K562 (cell line): Measurements from ENCODE around the gene CCDC7. TPM values are rescaled to one million over a fixed set of nuclear protein-coding genes. Genes with fewer than 3 reads are reported as not detected.

Experiments used
- CTBP1 ChIP-seq: fragments of 450-650 bp; IDR thresholded peaks from 2 replicates; pipeline ENCODE4 v1.6.1; 2016; ENCODE audit warnings: borderline replicate concordance
- EZH2 ChIP-seq: IDR thresholded peaks from 2 replicates; pipeline ENCODE4 v1.6.1; 2012; ENCODE audit warnings: low read depth, mild to moderate bottlenecking, inconsistent platforms, low read length, borderline replicate concordance
- FOXO4 ChIP-seq: fragments of 450-650 bp; formaldehyde crosslinking; IDR thresholded peaks from 2 replicates; pipeline ENCODE4 v1.4.0; 2020; ENCODE audit warnings: mild to moderate bottlenecking, moderate library complexity
- FUS ChIP-seq: fragments of 200-400 bp; formaldehyde crosslinking; optimal IDR thresholded peaks from 2 replicates; pipeline ENCODE3; 2017; ENCODE audit warnings: low read depth, low read length
- ZNF165 ChIP-seq: fragments of 250-450 bp; sonication (Bioruptor Pico); IDR thresholded peaks from 2 replicates; pipeline ENCODE4 v1.4.0; 2020; ENCODE audit warnings: borderline replicate concordance
- ZNF407 ChIP-seq: fragments of 450-650 bp; IDR thresholded peaks from 2 replicates; pipeline ENCODE4 v1.6.1; 2016; ENCODE audit warnings: low read depth
- ZNF561 ChIP-seq: fragments of 450-650 bp; formaldehyde crosslinking; conservative IDR thresholded peaks from 2 replicates; pipeline ENCODE4 v1.4.0; 2020; ENCODE audit warnings: mild to moderate bottlenecking, moderate library complexity
- polyA plus RNA-seq, 8 experiments: library from polyadenylated mRNA; depleted of rRNA in 4 of 8; stranded (reverse) in 5 of 8; unstranded in 3 of 8; fragments of >200 nt; fragmentation: Nextera tagmentation in 2 of 8; fragmentation: Illumina TruSeq in 1 of 8; extraction: Ambion mirVana in 2 of 8; extraction: Trizol in 1 of 8; gene quantifications; 2 replicates each; pipeline versions ENCODE4 v1.2.1 to v1.2.3, GENCODE V29; 2011 to 2014; ENCODE audit warnings: inconsistent platforms in 1 of 8, missing spikeins in 1 of 8
- total RNA-seq, 7 experiments: library from RNA; depleted of rRNA in 6 of 7; stranded (reverse); fragments of >200 nt in 6 of 7; fragmentation: Illumina TruSeq in 2 of 7; extraction: Trizol in 2 of 7; gene quantifications; 2 replicates each; pipeline versions ENCODE4 v1.2.1 to v1.2.3, GENCODE V29; 2011 to 2021; ENCODE audit warnings: low replicate concordance in 1 of 7
- TF ChIP-seq, protein P1 (sequence below): sonication (generic); formaldehyde crosslinking; IDR thresholded peaks from 2 replicates; pipeline ENCODE4 v1.8.1; 2023; ENCODE audit warnings: mild to moderate bottlenecking, missing genetic modification reagents

CCDC7 gene
- total and polyA plus RNA-seq, 9 of the 15 experiments (the other 6 are each of a cell fraction or from before 2014, with no cell fraction given), result 1.5 to 6.6 (median 2.7) TPM

- TF ChIP-seq FOXO4 (CRISPR knock-in tag), result no peak
- no peak for TF ChIP-seq EZH2
- no peak for TF ChIP-seq ZNF165
- TF ChIP-seq CTBP1, result no peak
- TF ChIP-seq ZNF561 (CRISPR knock-in tag), result no peak
- TF ChIP-seq, protein P1, sequence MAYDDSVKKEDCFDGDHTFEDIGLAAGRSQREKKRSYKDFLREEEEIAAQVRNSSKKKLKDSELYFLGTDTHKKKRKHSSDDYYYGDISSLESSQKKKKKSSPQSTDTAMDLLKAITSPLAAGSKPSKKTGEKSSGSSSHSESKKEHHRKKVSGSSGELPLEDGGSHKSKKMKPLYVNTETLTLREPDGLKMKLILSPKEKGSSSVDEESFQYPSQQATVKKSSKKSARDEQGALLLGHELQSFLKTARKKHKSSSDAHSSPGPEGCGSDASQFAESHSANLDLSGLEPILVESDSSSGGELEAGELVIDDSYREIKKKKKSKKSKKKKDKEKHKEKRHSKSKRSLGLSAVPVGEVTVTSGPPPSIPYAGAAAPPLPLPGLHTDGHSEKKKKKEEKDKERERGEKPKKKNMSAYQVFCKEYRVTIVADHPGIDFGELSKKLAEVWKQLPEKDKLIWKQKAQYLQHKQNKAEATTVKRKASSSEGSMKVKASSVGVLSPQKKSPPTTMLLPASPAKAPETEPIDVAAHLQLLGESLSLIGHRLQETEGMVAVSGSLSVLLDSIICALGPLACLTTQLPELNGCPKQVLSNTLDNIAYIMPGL, result no peak
- TF ChIP-seq ZNF407, result no peak
- no peak for TF ChIP-seq FUS
Observed at GRCh38 chr10:32511599-32511998, 65.7 kb downstream of the CCDC7 start (continued).
